ENCODE results near the gene JARID2.
"Not testable (repeated sequence)": the region's sequence is repeated elsewhere in the genome, so short reads cannot be mapped to it uniquely, and the experiment has no call there.

JARID2 gene

DNA sequence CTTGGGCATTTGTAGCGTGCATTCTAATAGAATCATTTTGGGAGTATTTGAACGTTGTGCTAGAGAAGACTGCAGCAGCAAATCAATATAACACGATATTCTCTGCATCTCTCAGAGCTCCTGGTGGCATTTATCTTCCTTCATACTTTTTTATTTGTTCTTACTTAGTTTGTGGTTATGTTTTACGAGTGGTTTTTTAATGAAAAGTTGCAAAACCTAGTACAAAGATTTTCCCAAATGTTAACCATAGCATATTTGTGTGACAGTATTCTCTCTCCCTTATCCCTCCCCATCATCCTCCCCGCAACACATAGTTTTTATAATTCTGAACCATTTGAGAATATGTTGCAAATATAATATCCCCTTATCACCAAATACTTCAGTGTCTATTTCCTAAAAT is 50.4 kb downstream of the JARID2 start:
- Histone ChIP-seq H3K4me2 (ENCODE audit: low read depth, low read length, poor library complexity, severe bottlenecking) (no peak overlapping the region), H4K20me1 (ENCODE audit: low read depth, low read length) (peaks cover 5% of the 10 kb centered on the region; the same call in 1 of the 2 replicates), H3F3A (ENCODE audit: insufficient read depth) (no peaks in the 10 kb centered on the region), H3K27me3 (ENCODE audit: low read length) (no peaks in the 10 kb centered on the region), H2AFZ (ENCODE audit: low read depth, low read length, severe bottlenecking) (no peak overlapping the region), H3K79me2 (ENCODE audit: insufficient read depth, low read length) (no peaks in the 10 kb centered on the region), H3K9me3 (ENCODE audit: insufficient read depth, low read length) (no peaks in the 10 kb centered on the region), H3K9me2 (replicated peaks; ENCODE audit: insufficient read depth, low read length) (no peaks in the 10 kb centered on the region), H3K27ac (ENCODE audit: low read depth, low read length) (no peak overlapping the region), H3K36me3 (ENCODE audit: low read length) (no peaks in the 10 kb centered on the region), H3K4me3 (ENCODE audit: insufficient read depth, low read length, poor library complexity, severe bottlenecking) (no peak overlapping the region), H3K9ac (ENCODE audit: low read length) (no peak overlapping the region)
- TF ChIP-seq EZH2phosphoT487 (conservative IDR thresholded peaks at IDR 0.05; ENCODE audit: low read length): no peak
- TF ChIP-seq, protein P1, sequence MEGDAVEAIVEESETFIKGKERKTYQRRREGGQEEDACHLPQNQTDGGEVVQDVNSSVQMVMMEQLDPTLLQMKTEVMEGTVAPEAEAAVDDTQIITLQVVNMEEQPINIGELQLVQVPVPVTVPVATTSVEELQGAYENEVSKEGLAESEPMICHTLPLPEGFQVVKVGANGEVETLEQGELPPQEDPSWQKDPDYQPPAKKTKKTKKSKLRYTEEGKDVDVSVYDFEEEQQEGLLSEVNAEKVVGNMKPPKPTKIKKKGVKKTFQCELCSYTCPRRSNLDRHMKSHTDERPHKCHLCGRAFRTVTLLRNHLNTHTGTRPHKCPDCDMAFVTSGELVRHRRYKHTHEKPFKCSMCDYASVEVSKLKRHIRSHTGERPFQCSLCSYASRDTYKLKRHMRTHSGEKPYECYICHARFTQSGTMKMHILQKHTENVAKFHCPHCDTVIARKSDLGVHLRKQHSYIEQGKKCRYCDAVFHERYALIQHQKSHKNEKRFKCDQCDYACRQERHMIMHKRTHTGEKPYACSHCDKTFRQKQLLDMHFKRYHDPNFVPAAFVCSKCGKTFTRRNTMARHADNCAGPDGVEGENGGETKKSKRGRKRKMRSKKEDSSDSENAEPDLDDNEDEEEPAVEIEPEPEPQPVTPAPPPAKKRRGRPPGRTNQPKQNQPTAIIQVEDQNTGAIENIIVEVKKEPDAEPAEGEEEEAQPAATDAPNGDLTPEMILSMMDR (IDR thresholded peaks at IDR 0.05; ENCODE audit: insufficient read depth, low read length, poor library complexity, severe bottlenecking): no peak

DNA sequence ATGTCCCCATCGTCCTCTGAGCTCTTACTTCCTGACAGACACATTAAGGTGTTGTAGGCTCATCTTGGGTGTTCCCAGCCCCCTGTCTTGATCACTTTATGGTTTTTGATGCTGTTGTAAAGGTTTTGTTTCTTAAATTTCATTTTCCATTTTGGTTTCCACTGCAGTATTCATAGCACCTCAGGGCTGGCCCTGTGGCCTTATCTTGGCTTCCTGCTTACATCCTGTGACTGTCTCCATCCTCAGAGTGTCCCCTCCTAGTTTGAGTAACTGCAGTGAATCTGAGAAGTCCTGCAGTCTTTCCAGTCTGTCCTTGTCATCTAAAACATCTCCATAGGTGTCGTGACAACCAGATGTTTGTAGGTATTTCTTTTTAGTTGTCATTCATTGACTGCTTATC is 50.9 kb downstream of the JARID2 start:
- H3K9me2 ChIP-seq (replicated peaks; ENCODE audit: insufficient read depth, low read length): no peaks in the 10 kb centered on the region
- H2AFZ ChIP-seq (ENCODE audit: low read depth, low read length, severe bottlenecking): no peak overlapping the region
- no peaks in the 10 kb centered on the region for H3F3A ChIP-seq (ENCODE audit: insufficient read depth)
- no peaks in the 10 kb centered on the region for H3K9me3 ChIP-seq (ENCODE audit: insufficient read depth, low read length)
- TF ChIP-seq EZH2phosphoT487 (conservative IDR thresholded peaks at IDR 0.05; ENCODE audit: low read length): no peak
- TF ChIP-seq, protein P1 (IDR thresholded peaks at IDR 0.05; ENCODE audit: insufficient read depth, low read length, poor library complexity, severe bottlenecking): no peak
- H3K27me3 ChIP-seq (ENCODE audit: low read length): no peaks in the 10 kb centered on the region
- no peak overlapping the region for H3K4me3 ChIP-seq (ENCODE audit: insufficient read depth, low read length, poor library complexity, severe bottlenecking)
- no peak overlapping the region for H3K27ac ChIP-seq (ENCODE audit: low read depth, low read length)
- H3K4me2 ChIP-seq (ENCODE audit: low read depth, low read length, poor library complexity, severe bottlenecking): no peak overlapping the region
- no peaks in the 10 kb centered on the region for H3K79me2 ChIP-seq (ENCODE audit: insufficient read depth, low read length)
- H3K36me3 ChIP-seq (ENCODE audit: low read length): no peaks in the 10 kb centered on the region
- H4K20me1 ChIP-seq (ENCODE audit: low read depth, low read length): peaks cover 10% of the 10 kb centered on the region; the same call in 1 of the 2 replicates
- H3K9ac ChIP-seq (ENCODE audit: low read length): no peak overlapping the region

DNA sequence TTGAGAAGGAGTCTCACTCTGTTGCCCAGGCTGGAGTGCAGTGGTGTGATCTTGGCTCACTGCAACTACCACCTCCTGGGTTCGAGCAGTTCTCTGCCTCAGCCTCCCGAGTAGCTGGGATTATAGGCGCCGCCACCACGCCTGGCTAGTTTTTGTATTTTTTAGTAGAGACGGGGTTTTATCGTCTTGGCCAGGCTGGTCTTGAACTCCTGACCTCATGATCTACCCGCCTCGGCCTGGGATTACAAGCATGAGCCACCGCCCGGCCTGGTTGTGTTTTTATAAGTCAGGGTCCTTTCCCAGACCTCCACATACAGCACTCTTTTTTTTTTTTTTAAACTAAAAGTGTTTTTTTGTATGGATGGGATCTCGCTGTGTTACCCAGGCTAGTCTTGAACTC is 51.3 kb downstream of the JARID2 start:
- not testable (repeated sequence) for H3K4me2 ChIP-seq (ENCODE audit: low read depth, low read length, poor library complexity, severe bottlenecking); H3K9ac ChIP-seq (ENCODE audit: low read length); H4K20me1 ChIP-seq (ENCODE audit: low read depth, low read length); H3K9me3 ChIP-seq (ENCODE audit: insufficient read depth, low read length); H3K79me2 ChIP-seq (ENCODE audit: insufficient read depth, low read length); H3F3A ChIP-seq (ENCODE audit: insufficient read depth); H3K36me3 ChIP-seq (ENCODE audit: low read length); H3K9me2 ChIP-seq (replicated peaks; ENCODE audit: insufficient read depth, low read length); H3K27me3 ChIP-seq (ENCODE audit: low read length); H2AFZ ChIP-seq (ENCODE audit: low read depth, low read length, severe bottlenecking); H3K4me3 ChIP-seq (ENCODE audit: insufficient read depth, low read length, poor library complexity, severe bottlenecking); H3K27ac ChIP-seq (ENCODE audit: low read depth, low read length)

DNA sequence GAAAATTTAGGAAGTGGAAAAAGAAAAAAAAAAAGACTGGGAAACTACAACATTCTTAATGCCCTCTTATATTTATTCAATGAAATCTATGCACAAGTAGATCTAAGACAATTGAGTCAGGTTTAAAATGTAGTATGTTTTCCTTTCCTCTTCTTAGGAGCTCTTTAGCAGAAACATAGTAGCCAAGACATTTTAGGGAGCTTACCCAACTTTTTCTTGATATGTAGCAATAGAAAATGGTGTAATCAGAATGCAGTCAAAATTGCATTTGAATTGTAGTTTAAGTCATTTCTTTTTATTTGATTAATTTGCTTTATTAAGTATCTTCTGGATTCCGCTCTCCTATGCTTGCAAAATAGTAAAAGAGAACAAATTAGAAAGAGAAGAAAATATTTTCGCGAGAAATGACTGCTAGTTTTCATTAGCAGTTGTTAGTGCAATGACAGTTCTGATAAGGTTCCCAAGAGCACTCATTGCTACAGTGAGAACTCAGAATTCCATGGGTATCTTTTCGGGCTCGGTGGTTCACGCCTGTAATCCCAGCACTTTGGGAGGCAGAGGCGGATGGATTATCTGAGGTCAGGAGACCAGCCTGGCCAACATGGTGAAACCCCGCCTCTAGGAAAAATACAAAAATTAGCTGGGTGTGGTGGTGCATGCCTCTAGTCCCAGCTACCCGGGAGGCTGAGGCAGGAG is 52.2 kb downstream of the JARID2 start:
- TF ChIP-seq, protein P1 (IDR thresholded peaks at IDR 0.05; ENCODE audit: insufficient read depth, low read length, poor library complexity, severe bottlenecking): no peak
- no peak for TF ChIP-seq EZH2phosphoT487 (conservative IDR thresholded peaks at IDR 0.05; ENCODE audit: low read length)
- no peaks in the 10 kb centered on the region for H3F3A ChIP-seq (ENCODE audit: insufficient read depth)
- no peak overlapping the region for H3K4me2 ChIP-seq (ENCODE audit: low read depth, low read length, poor library complexity, severe bottlenecking)

More for the DNA sequence above, 52.2 kb downstream of the JARID2 start:
- Histone ChIP-seq H3K27me3 (ENCODE audit: low read length) (no peaks in the 10 kb centered on the region), H2AFZ (ENCODE audit: low read depth, low read length, severe bottlenecking) (no peak overlapping the region), H3K4me3 (ENCODE audit: insufficient read depth, low read length, poor library complexity, severe bottlenecking) (no peak overlapping the region), H3K36me3 (ENCODE audit: low read length) (no peaks in the 10 kb centered on the region), H3K9me2 (replicated peaks; ENCODE audit: insufficient read depth, low read length) (no peaks in the 10 kb centered on the region), H3K9ac (ENCODE audit: low read length) (no peak overlapping the region), H3K9me3 (ENCODE audit: insufficient read depth, low read length) (no peaks in the 10 kb centered on the region), H4K20me1 (ENCODE audit: low read depth, low read length) (peaks cover 10% of the 10 kb centered on the region; the same call in 1 of the 2 replicates), H3K27ac (ENCODE audit: low read depth, low read length) (no peak overlapping the region), H3K79me2 (ENCODE audit: insufficient read depth, low read length) (no peaks in the 10 kb centered on the region)

All from SU-DHL-6 (cell line).